Activated CD4-positive, alpha-beta T cell treated with anti-CD3 and anti-CD28 coated beads, Interleukin-2, amount 50 U/mL, for 1 hour (primary cell): Measurements from ENCODE around the gene SLC47A2.
A peak's percentile ranks its signal among the peaks of the same experiment; 100 is the strongest.

ENCODE experiments used
- DNase-seq: peaks from one replicate; pipeline ENCODE4 v3.0.0-alpha.2; 2020

Gene SLC47A2

GRCh38 chr17:19747159-19747719 lies 30.9 kb upstream of the SLC47A2 start:
- DNase-seq = no peak

- no peak for DNase-seq
Observed at GRCh38 chr17:19746517-19746916, 30.1 kb upstream of the SLC47A2 start.

GRCh38 chr17:19744922-19745757 lies 28.8 kb upstream of the SLC47A2 start:
- peak; percentile 88 for DNase-seq

- DNase-seq = no peak
Observed at GRCh38 chr17:19744492-19744891, 28.1 kb upstream of the SLC47A2 start.

- no peak for DNase-seq
Observed at GRCh38 chr17:19743101-19744100, 27.0 kb upstream of the SLC47A2 start.

- DNase-seq = no peak
Observed at GRCh38 chr17:19742495-19742894, 26.1 kb upstream of the SLC47A2 start.

GRCh38 chr17:19741832-19742457 lies 25.6 kb upstream of the SLC47A2 start:
- DNase-seq = no peak

GRCh38 chr17:19740933-19741332 lies 24.5 kb upstream of the SLC47A2 start:
- DNase-seq = no peak

GRCh38 chr17:19739241-19740201 lies 23.1 kb upstream of the SLC47A2 start:
- DNase-seq = no peak

- no peak for DNase-seq
Observed at GRCh38 chr17:19738757-19739156, 22.4 kb upstream of the SLC47A2 start.

GRCh38 chr17:19738073-19738449 lies 21.7 kb upstream of the SLC47A2 start:
- no peak for DNase-seq

- DNase-seq = no peak
Observed at GRCh38 chr17:19737305-19738072, 21.1 kb upstream of the SLC47A2 start.

- no peak for DNase-seq
Observed at GRCh38 chr17:19736071-19736470, 19.7 kb upstream of the SLC47A2 start.

- no peak for DNase-seq
Observed at GRCh38 chr17:19733953-19734526, 17.7 kb upstream of the SLC47A2 start.

GRCh38 chr17:19731626-19732025 lies 15.2 kb upstream of the SLC47A2 start:
- DNase-seq = no peak

- DNase-seq = no peak
Observed at GRCh38 chr17:19730843-19731242, 14.5 kb upstream of the SLC47A2 start.

GRCh38 chr17:19729900-19730299 lies 13.5 kb upstream of the SLC47A2 start:
- DNase-seq = no peak

- no peak for DNase-seq
Observed at GRCh38 chr17:19728084-19728495, 11.7 kb upstream of the SLC47A2 start.

- no peak for DNase-seq
Observed at GRCh38 chr17:19727501-19728078, 11.2 kb upstream of the SLC47A2 start.
